ENCODE results near the gene ANKRD33.

ANKRD33 gene

GRCh38 chr12:51887476-51888315, at the start of gene ANKRD33:
ANKRD33 (plus strand) TSS chr12:51888103; CDS start chr12:51888187, 84 bp downstream.
- DNase-seq, result peak; percentile 56

GRCh38 chr12:51838762-51839161, 49.1 kb upstream of the ANKRD33 start:
- DNase-seq, result no peak

GRCh38 chr12:51839310-51839947, 48.5 kb upstream of the ANKRD33 start:
- DNase-seq, result no peak

- DNase-seq, result no peak
Measured at GRCh38 chr12:51840966-51841365, 46.9 kb upstream of the ANKRD33 start.

GRCh38 chr12:51841727-51842126, 46.2 kb upstream of the ANKRD33 start:
- DNase-seq, result no peak

GRCh38 chr12:51844854-51845253, 43.0 kb upstream of the ANKRD33 start:
- DNase-seq, result no peak

GRCh38 chr12:51845482-51845881, 42.4 kb upstream of the ANKRD33 start:
- no peak for DNase-seq

- DNase-seq, result no peak
Measured at GRCh38 chr12:51846271-51846691, 41.6 kb upstream of the ANKRD33 start.

- peak; percentile 74 for DNase-seq
Measured at GRCh38 chr12:51846911-51847642, 40.8 kb upstream of the ANKRD33 start.

- DNase-seq, result no peak
Measured at GRCh38 chr12:51847643-51848325, 40.1 kb upstream of the ANKRD33 start.

- DNase-seq, result no peak
Measured at GRCh38 chr12:51848326-51848727, 39.6 kb upstream of the ANKRD33 start, which contains the start of gene FIGNL2. FIGNL2 (minus strand) TSS chr12:51848718; CDS start chr12:51822413, 26,305 bp downstream.

GRCh38 chr12:51848841-51849735, 38.8 kb upstream of the ANKRD33 start:
- DNase-seq, result no peak

GRCh38 chr12:51850081-51850964, 37.6 kb upstream of the ANKRD33 start:
- no peak for DNase-seq

- no peak for DNase-seq
Measured at GRCh38 chr12:51850965-51851299, 37.0 kb upstream of the ANKRD33 start.

GRCh38 chr12:51851413-51852124, 36.3 kb upstream of the ANKRD33 start:
- no peak for DNase-seq

- no peak for DNase-seq
Measured at GRCh38 chr12:51852404-51853137, 35.3 kb upstream of the ANKRD33 start.

- DNase-seq, result peak; percentile 74
Measured at GRCh38 chr12:51855586-51856428, 32.1 kb upstream of the ANKRD33 start.

GRCh38 chr12:51860986-51861385, 26.9 kb upstream of the ANKRD33 start:
- DNase-seq, result no peak
